GM18861 (cell line): ENCODE measurements around the gene RUFY4.
A peak's percentile ranks its signal among the peaks of the same experiment; 100 is the strongest.
"Not testable (repeated sequence)": the region's sequence is repeated elsewhere in the genome, so short reads cannot be mapped to it uniquely, and the experiment has no call there.

ENCODE experiments used
- ATAC-seq: cut with Tn5 transposase; IDR thresholded peaks from one replicate; pipeline ENCODE4 v1.9.1; 2021; ENCODE audit not compliant: unreplicated experiment

Gene RUFY4

DNA sequence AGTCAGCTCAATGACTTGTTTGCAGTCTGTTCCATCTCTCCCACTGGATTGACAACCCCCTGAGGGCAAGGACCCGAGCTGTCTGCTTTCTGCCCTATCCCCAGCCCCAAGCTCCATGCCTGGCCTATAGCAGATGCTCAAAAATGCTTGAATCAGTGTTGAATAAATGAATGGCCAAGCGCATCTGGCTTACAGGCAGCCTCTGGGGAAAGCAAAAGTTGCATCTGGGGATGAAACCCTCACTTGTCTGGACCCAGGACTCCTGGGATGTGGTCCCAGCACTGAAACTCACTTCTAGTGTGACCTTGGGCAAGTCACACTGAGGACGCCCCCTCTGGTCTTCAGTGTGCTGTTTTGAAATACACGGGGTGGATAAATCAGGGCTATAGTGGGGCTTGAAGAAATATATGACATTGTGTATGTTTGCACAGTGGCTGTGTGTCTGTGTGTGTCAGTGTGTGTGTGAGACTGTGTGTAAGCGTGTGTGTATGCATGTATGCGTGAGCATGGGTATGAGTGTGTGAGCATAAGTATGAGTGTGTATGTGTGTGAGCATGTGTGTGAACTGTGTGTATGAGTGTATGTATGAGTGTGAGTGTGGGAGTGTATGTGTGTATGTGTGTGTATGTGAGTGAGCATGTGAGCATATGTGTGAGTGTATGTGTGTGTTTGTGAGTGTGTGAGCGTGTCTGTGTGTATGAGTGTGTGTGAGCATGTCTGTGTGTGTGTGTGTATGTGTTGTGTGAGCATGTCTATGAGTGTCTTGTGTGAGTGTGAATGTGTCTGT, 38.5 kb upstream of the RUFY4 start:
- ATAC-seq = no peak

- no peak for ATAC-seq
Measured at GRCh38 chr2:218031261-218031660, 37.8 kb upstream of the RUFY4 start.

DNA sequence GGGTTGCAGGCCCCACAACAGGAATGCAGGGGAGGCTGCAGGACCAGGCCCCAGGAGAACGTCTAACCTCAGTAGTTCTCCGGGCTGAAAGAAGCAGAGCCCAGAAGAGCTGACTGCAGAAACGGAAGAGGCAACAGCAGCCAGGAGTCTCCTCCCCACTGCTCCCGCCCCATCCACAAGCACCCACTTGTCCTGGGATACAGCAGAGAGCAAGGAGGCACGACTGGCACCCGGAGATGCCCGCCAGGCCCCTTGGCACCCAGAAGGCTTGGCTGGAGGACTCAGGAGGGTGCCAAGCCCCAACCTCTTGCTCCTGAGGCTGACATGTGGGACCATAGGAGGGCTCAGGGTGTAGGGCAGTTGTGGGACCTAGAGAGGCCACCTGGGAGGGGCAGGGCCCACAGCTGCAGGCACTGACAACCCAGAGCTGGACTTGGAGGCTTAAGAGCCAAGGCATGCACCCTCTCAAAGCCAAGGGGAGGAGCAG, 37.2 kb upstream of the RUFY4 start:
- no peak for ATAC-seq

DNA sequence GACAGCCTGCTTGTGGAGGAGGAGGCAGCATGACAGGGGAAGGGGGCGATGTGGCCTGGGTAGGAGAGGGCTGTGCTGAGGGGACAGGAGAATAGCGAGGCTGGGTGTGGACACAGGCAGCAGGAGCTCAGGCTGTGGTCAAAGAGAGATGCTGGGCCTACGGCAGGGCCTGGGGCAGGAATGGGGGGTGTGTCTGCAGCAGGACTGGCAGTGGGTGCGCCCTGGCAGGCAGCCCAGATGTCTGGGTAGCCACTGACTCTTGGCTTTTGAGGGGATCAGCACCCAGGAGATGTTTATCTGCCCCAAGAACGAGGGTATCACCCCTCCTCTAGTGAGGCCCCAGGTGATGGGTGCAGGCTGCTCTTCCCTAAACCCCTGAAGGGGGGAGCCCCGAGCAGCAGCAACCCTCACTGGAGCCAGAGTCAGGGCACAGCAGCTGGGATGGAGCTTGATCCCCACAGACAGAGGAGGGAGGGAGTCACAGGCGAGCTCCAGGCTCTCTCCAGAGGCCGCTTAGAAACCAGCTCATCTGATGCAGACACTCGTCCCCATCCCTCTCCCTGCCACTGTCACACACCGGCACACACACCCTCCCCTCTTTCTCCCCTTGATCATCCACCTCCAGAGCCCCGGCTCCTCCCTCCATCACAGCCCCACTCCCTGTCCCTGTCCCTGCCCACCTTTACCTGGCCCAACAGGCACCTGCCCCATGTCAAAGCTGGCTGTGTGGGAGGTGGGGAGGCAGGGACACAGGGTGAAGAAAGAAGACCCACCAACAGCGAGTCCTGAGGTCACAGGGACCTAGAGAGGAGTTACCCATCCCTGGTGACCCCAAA, 36.5 kb upstream of the RUFY4 start:
- no peak for ATAC-seq

GRCh38 chr2:218033208-218033589, 35.9 kb upstream of the RUFY4 start:
- ATAC-seq = no peak

- ATAC-seq = no peak
Measured at GRCh38 chr2:218033590-218034496, 35.2 kb upstream of the RUFY4 start.

GRCh38 chr2:218034497-218035213, 34.4 kb upstream of the RUFY4 start:
- ATAC-seq = peak; percentile 85

- ATAC-seq = no peak
Measured at GRCh38 chr2:218035463-218036100, 33.5 kb upstream of the RUFY4 start.

GRCh38 chr2:218036371-218036770, 32.7 kb upstream of the RUFY4 start:
- no peak for ATAC-seq

- ATAC-seq = no peak
Measured at GRCh38 chr2:218039171-218039570, 29.9 kb upstream of the RUFY4 start.

DNA sequence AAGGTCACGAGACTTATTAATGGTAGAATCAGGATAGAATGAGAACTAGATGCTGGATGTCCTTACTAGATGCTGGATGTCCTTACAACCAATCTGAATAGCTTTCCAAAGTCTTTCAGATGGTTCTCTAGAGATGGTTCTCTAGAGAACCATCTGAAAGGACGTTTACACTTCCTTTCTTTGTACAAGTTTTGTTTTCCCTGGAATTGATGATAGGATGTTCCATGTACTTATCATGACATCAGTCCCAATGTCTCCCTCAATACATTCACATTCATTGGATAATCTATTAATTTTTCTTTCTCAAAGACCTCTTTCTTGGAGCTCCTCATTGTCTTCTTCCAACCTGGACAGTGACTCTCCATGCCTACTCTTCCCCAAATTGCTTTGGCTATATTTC, 28.2 kb upstream of the RUFY4 start:
- no peak for ATAC-seq

DNA sequence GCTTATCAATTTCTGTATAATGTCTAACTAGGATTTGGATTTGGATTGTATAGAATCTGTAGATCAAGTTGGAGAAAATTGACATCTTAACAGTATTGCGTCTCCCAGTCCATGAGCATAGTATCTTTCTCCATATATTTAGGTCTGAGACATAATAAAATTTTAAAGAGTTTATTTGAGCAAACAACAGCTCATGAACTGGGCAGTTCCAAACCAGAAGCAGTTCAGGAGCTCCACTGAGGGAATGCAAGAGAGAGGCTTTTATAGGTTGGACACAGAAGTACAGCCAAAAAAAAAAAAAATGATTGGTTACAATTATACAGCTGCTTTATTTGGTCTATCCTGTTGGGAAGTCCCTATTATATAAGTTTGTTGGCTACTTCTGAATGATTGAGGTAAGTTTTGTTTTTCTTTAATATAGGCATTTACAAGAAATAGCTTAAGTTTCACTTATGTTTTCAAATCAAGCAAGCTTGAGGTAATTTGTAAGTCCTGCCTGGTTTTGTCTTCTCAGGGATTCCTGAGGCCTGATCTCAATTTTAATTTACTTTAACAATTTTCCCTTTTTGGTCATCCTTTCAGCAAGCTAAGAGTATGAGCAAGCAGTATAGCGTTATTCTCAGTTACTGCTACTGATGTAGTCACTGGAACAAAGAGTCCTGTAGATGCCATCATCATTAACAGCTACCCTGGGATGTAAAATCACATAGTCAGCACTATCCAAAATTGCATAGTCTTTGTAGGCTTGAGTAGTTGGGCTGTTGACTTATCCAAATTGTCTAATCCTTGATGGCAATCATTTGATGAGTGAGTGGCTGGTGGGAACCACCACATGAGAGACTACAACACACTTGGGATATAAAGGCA, 27.5 kb upstream of the RUFY4 start:
- ATAC-seq = no peak

DNA sequence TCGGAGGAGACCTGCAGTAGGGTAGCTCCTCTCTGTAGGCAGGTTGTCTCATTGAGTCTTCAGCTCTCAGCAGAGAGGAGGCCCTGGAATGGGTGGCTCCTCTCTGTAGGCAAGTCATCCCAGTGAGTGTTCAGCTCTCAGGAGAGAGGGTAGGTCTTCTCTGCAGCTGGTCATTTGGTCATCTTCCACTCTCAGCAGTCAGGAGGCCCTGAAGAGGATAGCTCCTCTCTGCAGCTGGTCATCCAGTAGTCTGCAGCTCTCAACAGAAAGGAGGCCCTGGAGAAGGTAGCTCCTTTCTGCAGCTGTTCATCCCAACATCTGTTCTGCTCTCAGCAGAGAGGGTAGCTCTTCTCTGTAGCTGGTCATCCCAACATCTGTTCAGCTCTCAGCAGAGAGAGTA, 26.0 kb upstream of the RUFY4 start:
- ATAC-seq = no peak

DNA sequence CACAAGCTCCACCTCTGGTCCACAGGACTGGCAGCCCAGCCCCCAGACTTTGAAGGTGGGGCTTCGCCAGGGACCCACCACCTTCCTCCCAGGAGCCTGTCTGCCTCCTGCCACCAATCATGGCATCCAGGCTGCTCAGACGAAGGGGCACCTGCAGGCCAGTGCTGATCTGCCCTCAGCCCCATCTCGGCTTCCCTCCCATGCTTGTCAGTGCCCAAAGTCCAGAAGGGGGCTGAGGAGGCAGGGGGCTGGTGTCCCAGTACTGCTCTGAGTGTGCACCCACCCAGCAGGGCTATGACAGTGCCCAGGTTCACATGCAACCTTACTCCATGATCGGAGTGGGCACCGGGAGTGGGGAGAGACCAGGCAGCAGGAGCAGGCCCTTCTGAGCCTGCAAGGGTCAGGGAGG, 25.3 kb upstream of the RUFY4 start:
- no peak for ATAC-seq

GRCh38 chr2:218044599-218044998, 24.5 kb upstream of the RUFY4 start:
- ATAC-seq = not testable (repeated sequence)

- ATAC-seq = no peak
Measured at GRCh38 chr2:218046238-218046637, 22.8 kb upstream of the RUFY4 start.

DNA sequence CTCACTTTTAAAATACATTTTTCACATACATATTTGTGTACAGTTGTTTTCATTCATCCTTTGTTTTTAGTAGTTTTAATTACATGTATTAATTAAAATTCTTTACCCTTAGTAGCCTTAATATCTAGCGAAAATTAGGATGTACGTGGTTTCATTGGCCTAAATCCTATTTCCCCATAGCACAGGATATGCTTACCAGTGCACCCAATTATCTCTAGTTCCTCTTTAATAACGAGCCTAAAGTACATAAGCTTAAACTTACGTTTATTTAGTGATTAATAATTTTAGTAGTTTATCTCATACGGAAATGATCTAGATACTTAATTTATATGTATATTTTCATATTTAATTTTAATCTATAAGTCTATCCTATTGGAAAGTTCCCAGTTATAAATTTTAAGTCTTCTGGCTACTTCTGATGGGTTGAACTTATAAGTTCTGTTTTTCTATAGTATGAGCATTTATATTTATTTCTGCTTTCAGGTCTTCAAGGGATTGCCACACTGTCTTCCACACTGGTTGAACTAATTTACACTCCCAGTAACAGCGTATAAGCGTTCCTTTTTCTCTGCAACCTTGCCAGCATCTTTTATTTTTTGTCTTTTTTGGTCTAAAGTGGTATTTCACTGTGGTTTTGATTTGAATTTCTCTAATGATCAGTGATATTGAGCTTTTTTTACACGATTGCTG, 21.4 kb upstream of the RUFY4 start:
- no peak for ATAC-seq

DNA sequence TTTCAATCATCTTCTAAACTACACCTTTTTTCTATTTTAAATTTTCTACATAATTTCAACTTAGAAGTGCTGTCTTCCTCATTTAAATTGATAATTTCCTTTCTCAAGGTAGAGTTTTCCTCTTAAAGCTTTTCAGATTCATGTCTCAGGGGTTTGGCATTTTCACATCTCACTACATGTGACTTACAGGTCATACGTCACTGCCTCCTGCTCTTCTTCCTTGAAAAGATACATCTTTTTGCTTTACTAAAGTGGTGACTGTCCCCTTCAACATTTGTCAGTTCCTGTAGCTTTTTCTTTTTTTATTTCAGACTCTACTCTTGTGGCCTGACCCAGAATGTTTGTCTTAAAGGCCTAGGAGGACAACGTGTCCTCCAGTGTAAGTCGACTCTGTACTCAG, 17.1 kb upstream of the RUFY4 start:
- ATAC-seq = no peak
